GM10266 (cell line): ENCODE measurements around the gene PSMA7.
"Not testable (repeated sequence)": the region's sequence is repeated elsewhere in the genome, so short reads cannot be mapped to it uniquely, and the experiment has no call there.

Experiments used
- DNase-seq: peaks from one replicate; pipeline ENCODE4 v3.0.0; 2012; ENCODE audit errors: extremely low spot score
- TF ChIP-seq, protein P1 (sequence below): IDR thresholded peaks from 2 replicates; pipeline ENCODE4 v1.5.1; 2012; ENCODE audit warnings: mild to moderate bottlenecking, low read depth; ENCODE audit not compliant: control insufficient read depth, insufficient read depth; ENCODE audit errors: missing control alignments

PSMA7 gene

DNA sequence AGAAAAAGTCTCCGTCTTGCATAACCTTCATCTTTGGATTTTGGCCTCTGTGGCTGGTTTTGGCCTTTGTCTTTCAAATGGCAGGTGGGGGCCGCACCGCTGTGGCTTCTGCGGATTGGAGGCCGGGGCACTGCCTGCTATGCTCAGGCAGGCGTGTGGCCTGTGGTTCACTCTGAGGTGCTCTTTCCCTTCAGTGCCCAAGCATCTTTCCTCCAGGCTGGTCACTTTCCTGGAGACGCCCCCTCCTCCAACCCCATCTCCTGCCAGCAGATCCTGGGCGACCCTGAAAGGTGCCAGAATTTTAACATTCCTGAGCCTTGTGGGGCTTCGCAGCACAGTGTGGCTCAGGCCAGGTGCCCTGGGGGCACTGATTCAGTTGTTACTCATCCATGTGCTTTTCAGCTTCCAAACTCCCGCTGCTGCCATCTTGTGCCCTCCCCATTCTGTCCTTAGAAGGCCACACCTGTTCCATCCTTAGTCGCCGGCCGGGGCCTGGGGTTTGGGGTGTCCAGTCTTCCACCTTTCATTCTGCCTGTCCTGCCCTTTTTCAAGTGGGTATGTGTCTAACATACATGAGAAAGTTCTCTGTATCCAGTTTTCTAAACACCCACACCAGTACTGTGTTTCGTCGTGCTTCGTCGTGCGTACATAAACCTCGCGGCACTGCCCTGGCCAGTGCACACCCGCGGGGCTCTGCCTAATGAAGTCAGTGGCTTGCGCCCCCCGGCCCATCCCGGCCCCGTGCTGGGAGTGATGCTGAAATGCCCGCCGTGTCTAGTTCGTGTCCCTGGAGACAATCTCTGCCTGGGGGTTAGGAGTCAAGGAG lies 12.4 kb upstream of the PSMA7 start:
- DNase-seq, result no peak
- TF ChIP-seq, protein P1, sequence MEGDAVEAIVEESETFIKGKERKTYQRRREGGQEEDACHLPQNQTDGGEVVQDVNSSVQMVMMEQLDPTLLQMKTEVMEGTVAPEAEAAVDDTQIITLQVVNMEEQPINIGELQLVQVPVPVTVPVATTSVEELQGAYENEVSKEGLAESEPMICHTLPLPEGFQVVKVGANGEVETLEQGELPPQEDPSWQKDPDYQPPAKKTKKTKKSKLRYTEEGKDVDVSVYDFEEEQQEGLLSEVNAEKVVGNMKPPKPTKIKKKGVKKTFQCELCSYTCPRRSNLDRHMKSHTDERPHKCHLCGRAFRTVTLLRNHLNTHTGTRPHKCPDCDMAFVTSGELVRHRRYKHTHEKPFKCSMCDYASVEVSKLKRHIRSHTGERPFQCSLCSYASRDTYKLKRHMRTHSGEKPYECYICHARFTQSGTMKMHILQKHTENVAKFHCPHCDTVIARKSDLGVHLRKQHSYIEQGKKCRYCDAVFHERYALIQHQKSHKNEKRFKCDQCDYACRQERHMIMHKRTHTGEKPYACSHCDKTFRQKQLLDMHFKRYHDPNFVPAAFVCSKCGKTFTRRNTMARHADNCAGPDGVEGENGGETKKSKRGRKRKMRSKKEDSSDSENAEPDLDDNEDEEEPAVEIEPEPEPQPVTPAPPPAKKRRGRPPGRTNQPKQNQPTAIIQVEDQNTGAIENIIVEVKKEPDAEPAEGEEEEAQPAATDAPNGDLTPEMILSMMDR, result no peak

DNA sequence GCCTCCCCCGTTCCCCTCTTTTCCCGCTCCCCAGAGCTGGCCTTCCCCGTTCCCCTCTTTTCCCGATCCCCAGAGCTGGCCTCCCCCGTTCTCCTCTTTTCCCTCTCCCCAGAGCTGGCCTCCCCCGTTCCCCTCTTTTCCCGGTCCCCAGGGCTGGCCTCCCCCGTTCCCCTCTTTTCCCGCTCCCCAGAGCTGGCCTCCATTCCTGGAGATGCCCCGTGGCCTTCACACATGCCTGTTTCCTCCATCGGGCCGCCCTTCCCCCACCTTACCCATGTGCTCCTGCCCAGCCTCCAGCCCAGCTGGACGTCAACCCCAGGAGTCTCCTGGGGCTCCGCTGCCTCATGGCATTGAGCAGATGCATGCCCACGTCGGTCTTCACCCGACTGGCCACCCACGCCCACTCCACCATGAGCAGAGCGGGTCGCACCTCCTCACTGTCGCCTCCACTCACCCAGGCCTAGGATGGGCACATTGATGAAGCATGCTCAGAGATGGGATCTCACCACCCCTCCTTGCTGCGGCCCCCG lies 8.7 kb upstream of the PSMA7 start:
- DNase-seq, result no peak
- TF ChIP-seq, protein P1, result no peak

DNA sequence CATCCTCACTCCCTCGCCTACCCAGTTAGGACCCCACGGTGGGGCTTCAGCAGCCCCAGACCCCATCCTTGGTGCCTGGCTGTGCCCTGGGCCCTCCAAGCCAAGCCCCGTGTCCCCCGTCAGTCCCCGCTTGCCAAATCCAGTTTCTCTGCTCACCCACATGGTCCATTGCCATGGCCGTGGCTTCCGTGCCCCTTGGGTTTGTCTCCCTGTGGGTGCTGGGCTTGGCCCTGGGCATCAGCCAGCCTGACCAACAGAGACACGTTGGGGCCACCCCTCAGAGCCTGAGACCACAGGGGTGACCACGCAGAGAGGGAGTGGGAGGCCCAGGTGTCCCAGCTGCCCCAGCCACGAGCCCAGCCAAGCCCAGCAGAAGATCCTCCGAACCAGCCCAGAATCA lies 8.0 kb upstream of the PSMA7 start:
- TF ChIP-seq, protein P1, result no peak
- no peak for DNase-seq

DNA sequence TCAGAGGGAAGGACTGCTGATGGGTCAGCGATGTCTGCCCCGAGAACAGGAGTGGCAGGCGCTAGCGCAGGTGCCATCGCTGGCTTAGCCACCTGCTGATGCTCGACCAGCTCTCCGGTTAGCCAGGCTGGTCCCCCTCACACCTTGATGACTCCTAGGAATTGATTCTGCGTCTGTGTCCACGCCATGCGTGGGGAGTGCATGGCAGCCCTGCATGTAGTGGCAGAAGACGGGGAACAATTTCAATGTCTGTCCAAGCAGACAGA lies 7.0 kb upstream of the PSMA7 start:
- no peak for DNase-seq
- TF ChIP-seq, protein P1, result no peak

DNA sequence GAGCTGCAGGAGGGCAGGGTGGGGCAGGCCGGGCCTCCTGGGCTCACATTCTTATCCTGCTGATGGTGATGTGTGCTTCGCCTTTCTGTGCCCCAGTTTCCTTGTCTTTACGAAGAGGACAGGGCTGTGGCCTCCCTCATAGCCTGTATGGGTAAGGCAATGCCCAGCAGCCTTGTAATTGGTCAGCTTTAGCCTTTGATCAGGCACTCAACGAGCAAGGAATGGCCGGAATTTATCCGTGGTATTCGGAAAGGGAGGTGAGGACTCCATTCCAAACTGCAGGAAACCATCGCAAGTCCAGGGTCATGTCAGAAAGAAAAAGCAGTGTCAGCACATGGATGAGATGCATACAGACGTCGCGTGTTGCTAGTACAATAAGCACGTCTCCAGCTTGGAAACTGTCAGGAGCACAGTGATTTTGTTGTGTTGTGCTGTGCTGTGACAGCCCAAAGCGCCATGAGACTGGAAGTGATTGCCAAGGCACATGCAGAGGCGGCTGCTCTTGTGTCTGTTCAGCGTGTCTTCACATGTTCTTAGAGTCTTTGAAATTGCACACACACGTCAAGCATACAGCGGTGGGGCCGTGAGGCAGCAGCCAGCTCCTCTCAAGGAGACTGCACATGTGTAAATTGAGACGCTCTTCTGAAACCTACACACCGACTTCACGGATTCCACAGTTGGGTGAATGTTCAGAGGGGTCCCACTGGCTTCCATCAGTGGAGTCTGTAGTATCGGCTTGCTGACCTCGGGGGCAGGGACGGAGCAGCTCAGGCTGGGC lies 6.5 kb upstream of the PSMA7 start:
- TF ChIP-seq, protein P1, result no peak
- no peak for DNase-seq

DNA sequence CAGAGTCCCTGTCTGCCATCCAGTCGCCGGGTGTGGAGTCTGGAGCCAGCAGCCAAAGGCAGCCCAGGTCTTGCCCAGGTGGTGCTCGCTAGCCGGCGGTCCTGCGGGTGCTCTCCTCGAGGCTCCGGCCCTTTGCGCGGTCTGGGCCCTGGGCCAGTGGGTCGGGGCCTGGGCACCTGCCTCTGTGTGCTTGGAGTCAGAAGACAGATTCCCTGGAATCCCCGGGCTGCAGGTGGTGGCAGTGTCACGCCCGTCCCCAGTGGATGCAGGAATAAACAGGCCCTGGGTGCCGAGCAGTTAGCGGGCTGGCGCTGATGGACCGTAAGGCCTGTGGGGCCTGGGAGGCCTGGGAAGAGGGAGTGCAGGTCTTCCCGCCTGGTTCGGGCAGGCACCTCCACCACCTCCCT lies 5.7 kb upstream of the PSMA7 start:
- TF ChIP-seq, protein P1, result no peak
- DNase-seq, result no peak

DNA sequence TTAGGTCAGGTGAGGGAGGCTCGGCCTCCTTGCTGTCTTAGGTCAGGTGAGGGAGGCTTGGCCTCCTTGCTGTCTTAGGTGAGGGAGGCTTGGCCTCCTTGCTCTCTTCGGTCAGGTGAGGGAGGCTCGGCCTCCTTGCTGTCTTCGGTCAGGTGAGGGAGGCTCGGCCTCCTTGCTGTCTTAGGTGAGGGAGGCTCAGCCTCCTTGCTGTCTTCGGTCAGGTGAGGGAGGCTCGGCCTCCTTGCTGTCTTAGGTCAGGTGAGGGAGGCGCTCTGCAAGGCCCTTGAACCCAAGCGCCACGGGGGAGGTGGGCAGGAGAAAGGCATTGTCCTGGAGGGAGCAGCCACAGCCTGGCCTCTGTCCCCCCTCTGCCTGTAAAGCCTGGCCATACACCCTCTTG lies 5.2 kb upstream of the PSMA7 start:
- DNase-seq, result not testable (repeated sequence)

DNA sequence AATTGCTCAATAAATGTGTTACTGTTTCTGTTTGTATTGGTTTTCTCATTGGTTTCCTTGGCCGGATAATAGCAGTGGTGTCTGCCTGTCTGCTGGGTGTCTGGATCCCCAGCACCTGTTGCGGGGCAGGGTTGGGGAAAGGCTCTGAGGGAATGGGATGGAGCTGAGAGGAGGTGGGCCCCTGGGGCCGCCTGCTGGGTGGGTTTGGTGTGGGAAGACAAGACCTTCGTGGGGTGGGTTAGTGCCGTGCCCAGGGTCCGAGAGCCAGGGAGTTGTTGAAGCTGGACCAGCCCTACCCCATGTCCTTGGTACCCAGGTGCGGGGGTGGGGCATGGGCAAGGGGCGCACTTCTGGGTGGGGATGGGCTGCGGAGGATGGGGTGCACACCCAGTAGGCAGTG lies 4.3 kb upstream of the PSMA7 start:
- DNase-seq, result no peak
- TF ChIP-seq, protein P1, result no peak
